PC-3 (cell line): ENCODE data around the gene PIEZO1. TPM values are rescaled to one million over a fixed set of nuclear protein-coding genes. Genes with fewer than 3 reads are reported as not detected.

ENCODE experiments used
- ATAC-seq: fragments of 200-7000 bp; cut with Tn5 transposase; 2 replicates; pipeline ENCODE4 v1.9.1; 2020; ENCODE audit warnings: mild to moderate bottlenecking, moderate library complexity
- BruUV-seq: library from RNA; stranded (reverse); fragments of 400-500 nt; replicated peaks from 2 replicates; lab custom pipeline; 2021; lab: Mats Ljungman, UMichigan
- CTCF ChIA-PET: fragments of 300-600 bp; sonication (Branson Sonifier 250); formaldehyde crosslinking; loops from one replicate; lab custom pipeline; 2022; ENCODE audit warnings: antibody characterized with exemption; lab: Charles Lee
- POLR2A ChIA-PET: fragments of 300-600 bp; sonication (Branson Sonifier 250); formaldehyde crosslinking; loops from one replicate; lab custom pipeline; 2022; ENCODE audit warnings: antibody characterized with exemption; ENCODE audit not compliant: unreplicated experiment; lab: Charles Lee
- DNase-seq: peaks from one replicate; pipeline ENCODE4 v3.0.0-alpha.2; 2015
- H2AFZ ChIP-seq: fragments of 300-600 bp; sonication (generic); 2 replicates; pipeline ENCODE4 v1.6.0; 2016; ENCODE audit warnings: antibody characterized with exemption, low read length
- H3F3A ChIP-seq: fragments of 300-600 bp; sonication (generic); one replicate; pipeline ENCODE4 v1.6.0; 2017; ENCODE audit warnings: antibody characterized with exemption, low read length, control low read depth, mild to moderate bottlenecking; ENCODE audit not compliant: unreplicated experiment
- H3K27ac ChIP-seq: fragments of 300-600 bp; sonication (generic); 2 replicates; pipeline ENCODE4 v1.5.1; 2016; ENCODE audit warnings: mild to moderate bottlenecking, low read length
- H3K27me3 ChIP-seq: fragments of 300-600 bp; sonication (generic); 2 replicates; pipeline ENCODE4 v1.6.1; 2016; ENCODE audit warnings: low read length, mixed read lengths
- H3K36me3 ChIP-seq: fragments of 300-600 bp; sonication (generic); 2 replicates; pipeline ENCODE4 v1.6.1; 2016; ENCODE audit warnings: low read depth, mixed run types, low read length, mixed read lengths
- H3K4me1 ChIP-seq: fragments of 300-600 bp; sonication (generic); 2 replicates; pipeline ENCODE4 v1.5.1; 2016; ENCODE audit warnings: low read length; ENCODE audit not compliant: insufficient read depth
- H3K4me2 ChIP-seq: fragments of 300-600 bp; sonication (generic); 2 replicates; pipeline ENCODE4 v1.6.0; 2016; ENCODE audit warnings: low read length
- H3K4me3 ChIP-seq: fragments of 300-600 bp; sonication (generic); 2 replicates; pipeline ENCODE4 v1.5.1; 2016; ENCODE audit warnings: mild to moderate bottlenecking, low read length, mixed read lengths
- H3K79me2 ChIP-seq: fragments of 300-600 bp; sonication (generic); 2 replicates; pipeline ENCODE4 v1.6.1; 2017; ENCODE audit warnings: low read length, mixed read lengths
- H3K9ac ChIP-seq: fragments of 300-600 bp; sonication (generic); 2 replicates; pipeline ENCODE4 v1.6.0; 2016; ENCODE audit warnings: mild to moderate bottlenecking, low read length
- H3K9me2 ChIP-seq: fragments of 300-600 bp; sonication (generic); replicated peaks from 2 replicates; pipeline ENCODE4 v1.6.1; 2016; ENCODE audit warnings: mixed run types, low read length, mixed read lengths
- H3K9me3 ChIP-seq: fragments of 300-600 bp; sonication (generic); 2 replicates; pipeline ENCODE4 v1.6.1; 2016; ENCODE audit warnings: low read length, mixed read lengths
- H4K20me1 ChIP-seq: fragments of 300-600 bp; sonication (generic); 2 replicates; pipeline ENCODE4 v1.6.1; 2016; ENCODE audit warnings: low read length, mixed read lengths
- CTCF ChIP-seq: fragments of 300-600 bp; sonication (generic); conservative IDR thresholded peaks from 2 replicates; pipeline ENCODE4 v1.5.1; 2017; ENCODE audit warnings: antibody characterized with exemption, low read depth, mild to moderate bottlenecking, low read length
- EZH2 ChIP-seq: fragments of 300-600 bp; sonication (generic); IDR thresholded peaks from one replicate; pipeline ENCODE4 v1.6.1; 2017; ENCODE audit warnings: antibody characterized with exemption, mild to moderate bottlenecking, low read length; ENCODE audit not compliant: unreplicated experiment
- EZH2phosphoT487 ChIP-seq: fragments of 300-600 bp; sonication (generic); IDR thresholded peaks from 2 replicates; pipeline ENCODE4 v1.6.1; 2018; ENCODE audit warnings: mild to moderate bottlenecking, antibody characterized with exemption, low read length, borderline replicate concordance
- intact Hi-C: fragments of 100-400 bp; cut with micrococcal nuclease; formaldehyde crosslinking; loops from 2 replicates; pipeline ENCODE4 v1.9.0; 2023
- total RNA-seq: library from RNA; depleted of rRNA; stranded (reverse); fragments of >200 nt; gene quantifications from 2 replicates; pipeline ENCODE4 v1.2.3, GENCODE V29; 2014

The PIEZO1 gene
- total RNA-seq, 1 experiment from 2014 or later: 180 TPM

GRCh38 chr16:88738151-88739084 is 46.6 kb downstream of the PIEZO1 start:
- H4K20me1 ChIP-seq: no peaks in the 10 kb centered on the region
- no peak overlapping the region for H2AFZ ChIP-seq
- no peak for DNase-seq
- no peaks in the 10 kb centered on the region for H3K27me3 ChIP-seq
- TF ChIP-seq CTCF (no peak), EZH2 (no peak), EZH2phosphoT487 (no peak)
- no peak overlapping the region for H3K27ac ChIP-seq
- no peaks in the 10 kb centered on the region for H3K9me2 ChIP-seq
- no peaks in the 10 kb centered on the region for H3K79me2 ChIP-seq
- no peaks in the 10 kb centered on the region for H3K4me1 ChIP-seq
- H3K4me3 ChIP-seq: no peak overlapping the region
- ChIA-PET CTCF (interaction anchor here (1.1 kb wide), 1 partner anchor 33 kb away, joined by 9 read pairs; no protein-coding TSS in a partner anchor), POLR2A (no interaction called here)
- no peaks in the 10 kb centered on the region for H3F3A ChIP-seq
- BruUV-seq: no TSS peak
- H3K36me3 ChIP-seq: peaks cover 4% of the 10 kb centered on the region
- no peak overlapping the region for H3K4me2 ChIP-seq
- ATAC-seq: no peak
- no peak overlapping the region for H3K9ac ChIP-seq
- intact Hi-C loops: no loop called here
- no peaks in the 10 kb centered on the region for H3K9me3 ChIP-seq

GRCh38 chr16:88737298-88738150 is 47.5 kb downstream of the PIEZO1 start:
- POLR2A ChIA-PET: interaction anchor here (0.6 to 1.0 kb wide), 2 partner anchors 47 to 294 kb away, joined by 4 read pairs; partner anchors contain the start of gene PIEZO1
- no peaks in the 10 kb centered on the region for H3K9me3 ChIP-seq
- BruUV-seq: no TSS peak
- ATAC-seq (peak; percentile 86), DNase-seq (peak; percentile 68)
- H3K4me1 ChIP-seq: no peaks in the 10 kb centered on the region
- TF ChIP-seq EZH2phosphoT487: no peak
- TF ChIP-seq CTCF: peak; percentile 88
- no peaks in the 10 kb centered on the region for H3K9me2 ChIP-seq
- peaks cover 4% of the 10 kb centered on the region for H3K36me3 ChIP-seq
- intact Hi-C loops: loop anchor here (2.0 kb wide), 1 partner anchor 47 kb away; the partner anchor contains the start of gene PIEZO1
- CTCF ChIA-PET: interaction anchor here (0.5 to 1.1 kb wide), 16 partner anchors 18 to 434 kb away, joined by 3 to 21 read pairs (median 4); partner anchors contain the start of genes CDH15, GALNS, PIEZO1 and TRAPPC2L
- no peaks in the 10 kb centered on the region for H3K79me2 ChIP-seq
- H3K27ac ChIP-seq: no peak overlapping the region
- no peak overlapping the region for H3K4me3 ChIP-seq
- H4K20me1 ChIP-seq: no peaks in the 10 kb centered on the region
- H3K27me3 ChIP-seq: no peaks in the 10 kb centered on the region
- no peak overlapping the region for H2AFZ ChIP-seq
- H3K9ac ChIP-seq: no peak overlapping the region
- H3F3A ChIP-seq: no peaks in the 10 kb centered on the region
- H3K4me2 ChIP-seq: no peak overlapping the region
